Aortic smooth muscle cell (primary cell): Measurements from ENCODE around the gene IL13. TPM values are rescaled to one million over a fixed set of nuclear protein-coding genes. Genes with fewer than 3 reads are reported as not detected.

Source experiments
- total RNA-seq: library from RNA; depleted of rRNA; stranded (reverse); fragments of >200 nt; gene quantifications from 2 replicates; pipeline ENCODE4 v1.2.3, GENCODE V29; 2014

Gene IL13
- total RNA-seq: not detected in 2 replicates

GRCh38 chr5:132657676-132658380 is at the start of gene IL13:
Gene IL13, plus strand, starts transcription at chr5:132658173. Its CDS starts 14 bp downstream, at chr5:132658187.

GRCh38 chr5:132673939-132674630 is 16.1 kb downstream of the IL13 start, which contains the start of gene IL4:
Gene IL4, plus strand, starts transcription at chr5:132673989. Its CDS starts 62 bp downstream, at chr5:132674051.

Other genes starting within 250 kb of the IL13 start
- 13.1 and 16.5 TPM in 2 replicates for gene IRF1, start 167.4 kb upstream of the IL13 start, total RNA-seq
- not detected in 2 replicates for gene IL5, start 114.7 kb upstream of the IL13 start, total RNA-seq
- gene RAD50, start 101.2 kb upstream of the IL13 start, total RNA-seq: 32.2 and 44.0 TPM in 2 replicates
- not detected in 2 replicates for gene IL4, start 15.8 kb downstream of the IL13 start, total RNA-seq
- 11.2 and 12.2 TPM in 2 replicates for gene KIF3A, start 79.4 kb downstream of the IL13 start, total RNA-seq
- not detected in 2 replicates for gene CCNI2, start 89.3 kb downstream of the IL13 start, total RNA-seq
- gene SEPTIN8, start 119.1 kb downstream of the IL13 start, total RNA-seq: 82.0 and 84.5 TPM in 2 replicates
- gene SOWAHA, start 155.1 kb downstream of the IL13 start, total RNA-seq: not detected in 2 replicates
- 2.4 and 2.6 TPM in 2 replicates for gene SHROOM1, start 172.5 kb downstream of the IL13 start, total RNA-seq
- 0.12 and 0.13 TPM in 2 replicates for gene GDF9, start 208.3 kb downstream of the IL13 start, total RNA-seq
- gene UQCRQ, start 208.5 kb downstream of the IL13 start, total RNA-seq: 138 and 186 TPM in 2 replicates
- 0.06 and 0.26 TPM in 2 replicates for gene LEAP2, start 215.5 kb downstream of the IL13 start, total RNA-seq